HG03060 (cell line): ENCODE results near the gene HOXC5.

ENCODE experiments used
- ATAC-seq: cut with Tn5 transposase; IDR thresholded peaks from one replicate; pipeline ENCODE4 v1.9.1; 2021; ENCODE audit warnings: low read depth, moderate number of reproducible peaks; ENCODE audit not compliant: unreplicated experiment

Gene HOXC5

DNA sequence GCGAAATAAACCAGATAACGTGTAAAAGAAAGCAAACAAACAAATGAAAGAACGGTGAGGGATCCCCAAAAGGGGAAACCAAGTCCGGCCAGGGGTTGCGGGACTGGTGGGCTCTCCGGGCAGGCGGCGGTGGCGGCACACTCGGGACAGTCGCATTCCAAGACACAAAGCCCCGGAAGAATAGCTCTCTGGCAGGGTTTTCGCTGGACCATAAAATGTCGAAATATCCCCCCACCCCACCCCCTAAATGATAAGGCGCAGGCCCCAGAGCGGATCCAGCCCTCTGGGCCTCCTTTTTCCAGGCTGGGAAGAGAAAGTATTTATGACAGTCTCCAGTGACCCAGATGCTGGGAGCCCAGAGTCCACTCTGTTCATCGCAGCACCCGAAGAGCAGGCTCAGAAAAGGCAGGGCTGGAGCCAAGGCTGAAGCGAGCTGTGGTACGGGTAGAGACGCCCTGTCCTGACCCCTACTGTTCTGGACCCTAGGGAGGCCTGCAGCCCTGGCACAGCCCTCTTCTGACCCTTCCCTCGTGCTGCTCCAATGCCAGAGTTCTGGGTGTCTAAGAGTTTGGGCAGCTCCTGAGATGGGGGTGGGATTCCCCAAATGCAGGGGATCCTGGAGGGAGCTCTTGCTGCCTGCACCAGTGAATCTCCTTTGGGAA is 26.2 kb upstream of the HOXC5 start:
- ATAC-seq = no peak

DNA sequence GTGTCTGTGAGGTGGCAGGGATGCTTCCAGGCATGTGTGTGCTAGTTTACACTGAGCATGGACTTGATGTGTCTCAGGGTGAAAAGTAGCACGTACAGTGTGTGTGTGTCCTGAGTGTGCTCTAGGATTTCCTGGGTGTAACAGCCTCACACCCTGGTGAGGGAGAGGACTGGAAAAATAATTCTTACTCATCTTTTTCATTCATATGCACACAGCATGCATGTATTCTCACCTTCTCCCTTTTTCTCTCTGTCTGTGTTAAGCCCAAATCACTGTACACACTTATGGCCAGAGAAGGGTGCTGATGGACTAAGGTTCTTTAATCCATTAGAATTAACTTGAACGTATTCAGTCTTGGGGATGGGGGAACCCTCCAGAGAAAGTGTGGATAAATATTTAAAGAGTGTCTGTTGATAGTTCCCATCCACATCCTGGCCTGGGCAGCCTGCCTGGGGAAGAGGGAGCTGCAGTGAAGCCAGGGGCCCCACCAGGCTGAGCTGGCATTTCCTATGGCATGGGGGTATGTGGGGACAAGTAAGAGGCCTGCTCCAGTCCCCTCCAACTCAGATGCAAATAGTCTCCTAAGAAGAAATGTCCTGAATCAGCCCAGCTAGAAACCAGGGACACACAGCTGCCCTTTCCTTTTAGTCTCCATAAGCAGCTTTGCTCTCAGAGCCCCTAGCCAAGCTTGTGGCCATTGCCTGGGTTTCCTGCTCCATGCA is 25.2 kb upstream of the HOXC5 start:
- ATAC-seq = no peak

DNA sequence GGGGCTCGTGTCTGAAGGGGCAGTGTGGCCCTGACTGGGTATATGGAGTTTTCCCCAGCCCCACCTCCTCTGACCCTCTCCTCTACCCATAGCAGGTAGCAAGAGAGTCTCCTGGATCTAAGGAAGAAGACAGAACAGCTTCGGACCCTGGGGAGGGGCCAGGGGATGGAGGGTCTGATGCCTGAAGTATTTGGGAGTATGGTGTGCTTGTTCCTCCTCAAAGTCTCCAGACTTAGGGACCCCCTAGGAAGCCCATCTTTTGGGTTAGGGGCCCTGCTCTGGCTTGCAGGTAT is 24.6 kb upstream of the HOXC5 start:
- ATAC-seq = no peak

DNA sequence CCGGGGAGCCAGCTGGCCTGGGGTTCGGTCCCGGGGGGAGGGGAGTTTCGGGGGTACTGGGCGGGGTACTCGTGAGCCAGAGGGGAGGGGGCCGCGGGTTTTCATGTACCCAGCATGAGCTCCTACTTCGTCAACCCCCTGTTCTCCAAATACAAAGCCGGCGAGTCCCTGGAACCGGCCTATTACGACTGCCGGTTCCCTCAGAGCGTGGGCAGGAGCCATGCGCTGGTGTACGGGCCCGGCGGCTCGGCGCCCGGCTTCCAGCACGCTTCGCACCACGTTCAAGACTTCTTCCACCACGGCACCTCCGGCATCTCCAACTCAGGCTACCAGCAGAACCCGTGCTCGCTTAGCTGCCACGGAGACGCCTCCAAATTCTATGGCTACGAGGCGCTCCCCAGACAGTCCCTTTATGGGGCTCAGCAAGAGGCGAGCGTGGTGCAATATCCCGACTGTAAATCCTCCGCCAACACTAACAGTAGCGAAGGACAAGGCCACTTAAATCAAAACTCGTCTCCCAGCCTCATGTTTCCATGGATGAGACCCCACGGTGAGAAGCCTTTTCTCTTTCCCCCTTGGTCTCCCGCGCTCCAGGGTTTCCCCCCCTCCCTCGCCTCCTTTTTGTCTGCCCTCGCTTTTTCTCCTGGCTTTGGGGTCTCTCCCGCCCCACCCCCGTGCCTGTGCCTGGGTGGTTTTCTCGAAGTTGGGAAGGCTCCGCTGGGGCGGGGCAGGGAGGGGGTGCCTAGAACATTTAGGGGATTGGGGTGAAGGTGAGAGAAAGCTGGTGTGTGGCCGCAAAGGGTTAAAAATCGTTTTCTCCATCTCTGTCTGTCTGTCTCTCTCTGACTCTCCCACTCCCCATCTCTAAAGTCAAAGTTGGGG is 23.4 kb upstream of the HOXC5 start:
- ATAC-seq = no peak

DNA sequence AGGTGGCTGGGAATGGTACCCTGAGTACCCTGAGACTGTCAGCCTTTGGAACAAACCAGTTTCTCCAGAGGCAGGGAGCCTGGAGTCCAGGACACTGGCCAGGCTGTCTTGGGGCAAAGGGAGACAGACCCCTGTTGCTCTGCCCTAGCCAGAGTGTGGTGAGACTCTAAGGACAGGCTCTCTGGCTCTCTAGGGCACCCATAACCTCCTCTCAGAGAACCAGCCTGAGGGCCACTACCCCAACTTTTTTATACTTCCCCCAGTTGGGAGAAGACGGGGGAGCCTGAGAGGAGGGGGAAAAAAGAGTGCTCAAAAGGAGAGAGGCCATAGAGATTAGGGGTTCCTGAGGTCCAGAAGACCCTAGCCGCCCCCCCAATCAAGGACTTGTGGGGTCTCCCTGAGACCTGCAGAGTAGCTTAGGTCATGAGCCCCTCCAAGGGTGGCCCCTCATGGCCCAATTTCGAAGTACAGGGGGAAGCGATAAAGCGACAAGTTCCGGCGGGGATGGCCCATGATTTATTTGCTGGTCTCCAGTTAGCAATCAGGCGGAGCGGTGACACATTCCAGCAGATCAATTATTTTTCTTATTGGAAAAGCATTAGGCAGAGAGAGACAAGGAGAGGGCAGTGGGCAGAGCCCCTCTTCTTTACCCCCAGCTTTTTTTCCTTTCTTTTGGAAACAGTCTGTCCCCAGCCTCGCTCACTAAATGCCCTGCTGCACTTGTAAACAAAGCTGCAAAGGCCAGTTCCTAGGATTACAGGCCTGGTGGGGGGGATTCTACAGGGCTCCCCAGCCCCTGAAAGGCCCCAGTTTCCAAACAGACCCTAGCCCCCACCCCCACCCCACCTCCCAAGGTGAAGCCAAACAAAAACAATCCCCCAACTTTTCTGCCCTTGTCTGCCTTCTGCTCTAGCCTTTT is 22.5 kb upstream of the HOXC5 start:
- ATAC-seq = no peak

DNA sequence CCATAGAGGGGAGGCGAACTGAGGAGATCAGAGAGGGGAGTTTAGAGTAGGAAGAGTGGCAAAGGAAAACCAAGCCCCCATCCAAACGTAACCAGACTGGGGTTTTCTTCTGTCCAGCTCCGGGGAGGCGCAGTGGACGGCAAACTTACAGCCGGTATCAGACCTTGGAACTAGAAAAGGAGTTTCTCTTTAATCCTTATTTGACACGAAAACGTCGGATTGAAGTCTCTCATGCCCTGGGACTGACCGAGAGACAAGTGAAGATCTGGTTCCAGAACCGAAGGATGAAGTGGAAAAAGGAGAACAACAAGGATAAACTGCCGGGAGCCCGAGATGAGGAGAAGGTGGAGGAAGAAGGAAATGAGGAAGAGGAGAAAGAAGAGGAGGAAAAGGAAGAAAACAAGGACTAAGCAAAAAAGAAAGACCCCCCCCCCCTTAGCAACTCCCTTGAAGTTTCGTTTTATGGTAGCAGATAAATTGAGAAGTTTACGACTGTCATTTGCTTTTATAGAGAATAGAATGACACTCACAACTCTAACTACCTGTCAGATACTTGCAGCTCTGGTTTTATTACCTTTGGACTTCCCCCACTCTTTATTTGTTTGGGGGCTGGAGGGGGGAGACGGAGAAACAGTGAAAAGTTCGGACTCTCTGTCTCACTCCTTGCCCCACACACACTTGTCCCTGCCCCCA is 21.7 kb upstream of the HOXC5 start:
- no peak for ATAC-seq

DNA sequence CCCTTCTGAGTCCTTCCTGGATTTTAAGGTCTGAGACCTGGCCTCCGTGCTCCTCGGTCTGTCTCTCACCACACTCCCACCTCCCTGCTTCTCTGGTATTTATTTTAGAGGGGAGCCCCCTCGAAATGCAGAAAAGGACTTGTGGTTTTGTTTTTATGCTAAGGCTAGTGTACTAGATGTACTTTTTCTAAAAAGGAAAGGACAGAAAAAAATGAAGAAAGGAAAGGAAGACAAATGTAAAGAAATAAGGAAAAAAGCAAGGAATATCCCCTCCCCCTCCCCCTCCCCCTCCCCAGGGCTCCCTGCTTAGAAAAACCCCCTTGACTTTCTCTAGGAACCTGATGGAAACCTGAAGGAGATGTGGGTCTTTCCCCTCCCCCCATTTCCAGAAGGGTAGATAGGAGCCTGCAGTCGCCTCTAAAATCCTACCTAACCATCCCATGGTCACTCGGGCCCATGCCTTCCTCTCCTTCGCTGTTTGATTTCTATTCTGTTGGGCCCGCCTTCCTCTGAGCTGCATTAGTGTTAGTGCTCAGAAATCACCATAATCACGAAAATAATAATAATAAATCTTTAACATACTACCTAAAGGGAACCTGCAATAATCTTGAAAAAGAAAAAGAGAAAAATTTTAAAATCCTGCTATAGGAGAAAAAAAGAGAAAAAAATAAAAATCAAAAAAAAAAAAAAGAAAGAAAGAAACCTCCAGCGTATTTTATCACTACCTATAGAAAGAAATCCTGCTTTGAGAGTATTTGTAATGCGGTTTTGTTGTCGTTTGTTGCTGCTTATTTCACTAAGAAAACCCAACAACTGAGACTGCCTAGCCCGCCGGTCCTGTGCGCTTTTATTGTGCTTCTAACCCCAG is 21.0 kb upstream of the HOXC5 start:
- ATAC-seq = no peak

DNA sequence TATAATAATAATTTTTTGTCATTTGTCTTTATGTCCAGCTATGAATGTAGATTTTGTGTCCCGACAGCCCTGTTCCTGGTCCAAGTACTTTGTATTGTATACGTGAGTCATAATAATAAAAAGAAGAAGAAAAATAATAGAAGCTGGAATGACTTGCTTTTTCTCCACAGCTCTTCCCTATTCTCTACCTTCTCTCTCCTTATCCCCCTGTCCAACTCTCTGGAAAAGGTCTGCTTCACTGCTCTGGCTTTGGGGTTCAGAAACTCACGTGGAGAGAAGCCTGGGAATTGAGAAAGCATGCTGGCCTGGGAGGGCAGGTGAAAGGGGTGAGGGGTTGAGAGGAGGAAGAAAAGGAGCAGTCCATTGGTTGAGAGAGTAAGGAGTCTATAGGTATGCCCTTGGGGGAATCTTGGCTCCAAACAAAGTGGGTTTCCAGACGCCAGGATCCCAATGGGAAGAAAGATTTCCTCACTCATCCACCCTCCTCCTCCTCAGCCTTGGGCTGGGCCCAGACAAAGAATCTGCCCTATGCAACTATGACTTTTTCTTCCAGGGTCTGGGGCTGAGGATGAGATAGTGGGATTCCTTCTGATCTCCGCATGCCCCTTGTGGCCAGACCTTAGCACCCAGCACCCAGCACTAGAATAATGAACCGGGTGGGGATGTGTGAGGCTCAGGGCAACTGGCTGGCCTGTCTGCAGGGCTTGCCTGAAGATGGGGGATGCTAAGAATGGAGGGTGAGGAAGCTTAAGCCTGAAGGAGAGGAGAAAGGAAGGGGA is 20.0 kb upstream of the HOXC5 start:
- no peak for ATAC-seq

DNA sequence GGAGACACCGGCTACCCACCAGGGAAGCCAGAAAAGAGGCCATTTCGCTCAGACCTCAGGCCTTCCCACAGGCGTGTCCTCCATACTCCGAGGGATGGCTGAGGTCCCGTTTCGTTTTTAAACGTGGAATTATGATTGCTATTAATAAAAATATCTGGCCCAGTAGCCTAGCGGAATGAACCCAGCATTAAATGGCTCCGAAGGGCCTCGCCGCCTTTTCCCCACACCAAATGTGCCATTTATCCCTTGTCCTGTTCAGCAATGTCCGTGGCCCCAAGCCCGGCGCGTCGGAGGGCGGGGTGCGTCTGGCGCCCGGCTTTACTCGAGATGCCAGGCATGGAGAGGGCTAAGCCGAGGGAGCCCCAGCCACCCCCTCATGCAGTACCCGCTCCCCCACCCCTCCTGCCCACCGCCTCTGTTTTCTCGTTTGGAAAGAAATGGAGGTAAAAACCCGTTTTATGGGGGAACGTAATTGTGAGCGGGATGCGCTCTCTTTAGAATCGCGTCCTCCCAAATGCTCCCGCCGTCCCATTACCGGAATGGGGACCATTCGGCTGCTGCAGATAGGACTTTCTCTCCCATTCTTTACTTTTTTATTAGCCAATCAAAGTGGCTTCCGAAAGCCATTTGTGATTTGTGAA is 18.4 kb upstream of the HOXC5 start:
- no peak for ATAC-seq

DNA sequence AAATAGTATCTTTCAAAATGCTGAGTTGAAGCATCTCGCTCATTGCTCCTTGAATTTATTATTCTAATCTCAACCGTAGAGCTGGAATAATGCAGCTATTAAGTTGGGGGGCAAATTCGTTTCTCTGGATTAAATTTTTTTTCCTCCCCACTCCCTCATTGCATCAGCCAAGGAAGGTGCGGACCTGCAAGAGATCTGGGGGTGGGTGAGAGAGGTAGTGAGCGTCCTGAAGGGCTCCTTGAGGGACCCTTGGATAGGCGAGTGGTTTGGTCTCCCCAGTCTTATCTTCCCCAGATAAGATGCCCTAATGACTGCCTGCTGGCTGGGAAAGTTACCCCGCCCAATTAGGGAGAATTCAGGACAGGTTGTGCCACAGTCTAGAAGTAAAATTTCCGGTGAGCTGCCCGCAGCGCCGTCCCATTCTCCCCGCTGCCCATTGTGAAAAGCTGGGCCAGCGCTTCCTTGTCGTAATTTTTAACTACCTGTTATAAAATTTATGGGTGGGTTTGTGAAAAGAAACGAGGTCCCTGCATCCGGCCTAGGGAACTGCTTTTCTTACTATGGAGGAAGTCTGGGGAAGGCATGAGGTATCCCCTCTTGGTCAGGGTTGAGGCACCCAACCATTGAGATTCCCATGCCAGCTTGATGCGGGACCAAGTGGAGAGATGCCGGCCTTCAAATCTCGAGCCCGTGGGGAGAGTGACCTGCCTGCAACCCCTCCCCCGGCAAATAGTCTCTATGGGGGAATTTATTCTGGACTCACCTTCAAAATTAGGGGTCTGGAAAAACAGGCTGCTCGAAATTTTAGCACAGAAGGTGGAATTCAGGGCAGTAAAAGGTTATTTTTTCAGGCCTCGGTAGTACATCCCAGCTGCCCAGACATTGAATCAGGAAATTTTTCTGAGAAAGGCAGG is 17.6 kb upstream of the HOXC5 start:
- ATAC-seq = no peak

DNA sequence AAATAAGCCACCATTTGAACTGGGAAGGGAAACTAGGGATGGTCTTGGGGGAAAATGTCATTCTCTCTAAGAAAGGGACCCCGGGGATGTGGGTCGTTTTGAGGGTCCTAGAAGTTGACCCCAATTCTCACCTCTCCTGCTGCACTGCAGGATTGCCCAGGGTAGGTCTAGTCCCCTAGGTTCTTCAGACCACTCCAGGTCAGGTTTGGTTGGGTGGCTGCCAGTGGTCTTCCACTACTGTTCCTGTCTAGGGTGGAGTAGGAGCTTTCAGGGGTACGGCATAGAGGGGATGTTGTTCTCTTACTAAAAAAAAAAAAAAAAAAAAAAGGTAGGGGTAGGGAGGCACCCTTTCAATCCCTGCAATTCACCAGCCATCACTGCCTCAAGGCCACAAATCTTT is 16.8 kb upstream of the HOXC5 start:
- no peak for ATAC-seq

DNA sequence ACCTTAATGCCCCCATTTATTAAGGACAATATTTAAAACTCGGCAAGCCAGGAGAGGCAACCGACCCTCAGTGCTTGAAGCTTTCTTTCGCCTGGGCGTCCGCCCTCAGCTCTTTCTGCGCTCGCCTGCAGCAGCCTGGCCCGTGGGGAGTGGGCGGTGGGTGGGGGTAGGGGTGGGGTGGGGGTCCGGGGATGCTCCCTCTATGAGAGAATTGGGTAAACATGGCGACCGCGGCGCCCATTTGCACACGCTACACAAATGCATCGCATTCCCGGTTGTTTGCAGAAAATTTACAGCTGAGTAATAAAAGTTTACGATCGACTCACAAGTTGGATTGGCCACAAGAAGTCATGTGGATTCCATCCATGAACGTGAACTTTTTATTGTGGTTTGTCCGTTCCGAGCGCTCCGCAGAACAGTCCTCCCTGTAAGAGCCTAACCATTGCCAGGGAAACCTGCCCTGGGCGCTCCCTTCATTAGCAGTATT is 16.3 kb upstream of the HOXC5 start:
- ATAC-seq = no peak

DNA sequence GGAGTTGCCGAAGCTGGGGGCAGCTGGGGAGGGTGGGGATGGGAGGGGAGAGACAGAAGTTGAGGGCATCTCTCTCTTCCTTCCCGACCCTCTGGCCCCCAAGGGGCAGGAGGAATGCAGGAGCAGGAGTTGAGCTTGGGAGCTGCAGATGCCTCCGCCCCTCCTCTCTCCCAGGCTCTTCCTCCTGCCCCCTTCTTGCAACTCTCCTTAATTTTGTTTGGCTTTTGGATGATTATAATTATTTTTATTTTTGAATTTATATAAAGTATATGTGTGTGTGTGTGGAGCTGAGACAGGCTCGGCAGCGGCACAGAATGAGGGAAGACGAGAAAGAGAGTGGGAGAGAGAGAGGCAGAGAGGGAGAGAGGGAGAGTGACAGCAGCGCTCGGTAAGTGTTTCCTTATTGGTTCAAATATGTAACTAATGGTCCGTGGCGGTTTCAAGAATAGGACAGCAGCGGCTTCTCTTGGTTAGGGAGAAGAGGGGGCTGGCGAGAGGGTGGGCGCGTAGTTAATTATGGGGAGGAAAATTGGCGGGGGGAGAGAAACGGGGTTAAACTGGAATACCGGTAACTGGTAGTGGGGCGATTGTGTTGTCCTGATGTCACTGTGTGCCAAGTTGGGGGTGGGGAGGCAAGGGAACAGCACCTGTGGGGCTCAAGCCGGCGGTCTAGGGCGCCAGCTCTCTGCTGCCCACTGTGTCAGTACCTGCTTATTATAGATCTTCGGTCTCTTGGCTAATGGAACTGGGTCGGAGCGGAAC is 15.6 kb upstream of the HOXC5 start:
- no peak for ATAC-seq

DNA sequence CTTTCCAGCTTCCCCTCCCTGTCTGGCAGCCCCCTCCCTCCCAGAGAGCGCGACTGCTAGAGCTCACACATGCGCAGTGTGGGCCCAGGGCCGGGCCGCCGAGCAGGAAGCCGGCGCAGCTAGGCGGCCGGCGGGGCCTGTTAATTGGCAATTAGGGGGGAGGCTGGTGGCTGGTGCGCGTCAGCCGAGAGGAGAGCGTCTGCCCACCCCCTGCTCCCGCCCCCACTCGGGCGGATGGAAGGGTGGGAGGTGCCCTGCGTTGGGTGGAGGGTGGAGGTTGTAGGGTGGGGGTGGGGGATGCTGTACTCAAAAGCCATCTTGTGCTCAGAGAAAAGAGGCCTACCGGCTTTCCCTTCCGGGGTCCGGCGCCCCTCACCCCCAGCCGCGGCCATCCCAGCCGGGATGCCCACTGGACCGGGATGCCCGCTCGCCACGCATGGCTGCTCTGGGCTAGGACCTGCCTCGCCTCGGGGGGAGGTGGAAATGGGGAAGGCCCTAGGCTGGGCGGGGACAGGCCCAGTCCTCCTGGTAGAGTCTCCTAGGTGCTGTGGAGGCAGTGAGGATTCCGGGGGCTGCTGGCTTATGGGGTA is 14.9 kb upstream of the HOXC5 start:
- no peak for ATAC-seq

DNA sequence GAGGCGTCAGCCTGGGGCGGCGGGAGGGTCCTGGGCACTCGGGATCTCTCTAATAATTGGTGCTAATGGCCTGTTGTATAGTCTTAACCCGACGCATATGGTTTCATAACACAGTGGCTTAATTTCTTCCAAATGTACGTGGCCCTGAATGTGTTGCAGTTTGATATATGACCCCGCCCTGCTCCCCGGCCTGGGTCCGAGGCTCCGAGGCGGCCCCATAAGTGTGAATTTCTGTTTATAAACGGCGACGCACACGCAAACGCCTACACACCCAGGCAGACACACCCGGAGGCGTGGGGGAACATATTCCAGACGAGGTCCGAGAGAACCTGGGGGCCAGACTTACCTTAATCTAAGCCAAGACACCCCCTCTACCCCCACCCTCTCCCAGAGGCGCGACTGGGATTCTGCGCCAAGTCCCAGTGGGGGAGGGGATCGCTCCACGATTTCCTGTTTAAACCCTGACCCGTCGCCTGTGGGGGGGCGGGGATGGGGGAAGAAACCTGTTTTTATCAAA is 14.3 kb upstream of the HOXC5 start:
- no peak for ATAC-seq
